Mononuclear cell (primary cell): Measurements from ENCODE around the gene EIF2B1. TPM values are rescaled to one million over a fixed set of nuclear protein-coding genes. Genes with fewer than 3 reads are reported as not detected.
"Not testable (repeated sequence)": the region's sequence is repeated elsewhere in the genome, so short reads cannot be mapped to it uniquely, and the experiment has no call there.

Source experiments
- H3K27me3 ChIP-seq: 2 replicates; pipeline ENCODE4 v1.6.0; 2011; ENCODE audit warnings: low read length, control low read depth; ENCODE audit not compliant: insufficient read depth
- H3K4me1 ChIP-seq: 2 replicates; pipeline ENCODE4 v1.5.1; 2011; ENCODE audit warnings: mild to moderate bottlenecking, low read length, control low read depth; ENCODE audit not compliant: insufficient read depth
- H3K4me3 ChIP-seq: 2 replicates; pipeline ENCODE4 v1.5.1; 2011; ENCODE audit warnings: mild to moderate bottlenecking, low read length, moderate library complexity
- H3K9me3 ChIP-seq: 2 replicates; pipeline ENCODE4 v1.5.1; 2011; ENCODE audit warnings: low read depth, mild to moderate bottlenecking, control low read depth, low read length
- total RNA-seq: library from RNA; depleted of rRNA; stranded (reverse); fragments of >200 nt; gene quantifications from one replicate; pipeline ENCODE4 v1.2.3, GENCODE V29; 2012

EIF2B1 gene
- total RNA-seq, 1 donor: 34.3 TPM

DNA sequence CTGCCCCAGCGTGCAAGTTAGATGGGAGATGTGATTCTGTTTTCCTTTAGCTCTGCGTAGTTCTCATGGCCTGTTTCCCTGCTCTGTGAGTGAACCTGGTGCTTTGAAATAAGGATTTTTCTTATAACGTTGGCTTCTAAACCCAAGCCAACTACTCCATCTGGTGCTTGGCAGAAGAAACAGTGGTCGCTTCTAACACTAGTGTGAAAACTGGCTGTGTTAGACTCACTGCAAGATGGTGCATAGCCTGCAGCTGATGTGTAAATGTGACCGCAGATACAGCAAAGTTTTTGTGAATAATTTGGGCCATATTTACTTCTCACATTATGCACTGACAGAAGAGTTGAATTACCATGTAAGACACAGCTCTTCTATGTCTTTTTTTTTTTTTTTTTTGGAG lies 12.4 kb upstream of the EIF2B1 start:
- Histone ChIP-seq H3K9me3 (no peaks in the 10 kb centered on the region), H3K4me1 (no peaks in the 10 kb centered on the region), H3K4me3 (no peak overlapping the region), H3K27me3 (no peaks in the 10 kb centered on the region)

DNA sequence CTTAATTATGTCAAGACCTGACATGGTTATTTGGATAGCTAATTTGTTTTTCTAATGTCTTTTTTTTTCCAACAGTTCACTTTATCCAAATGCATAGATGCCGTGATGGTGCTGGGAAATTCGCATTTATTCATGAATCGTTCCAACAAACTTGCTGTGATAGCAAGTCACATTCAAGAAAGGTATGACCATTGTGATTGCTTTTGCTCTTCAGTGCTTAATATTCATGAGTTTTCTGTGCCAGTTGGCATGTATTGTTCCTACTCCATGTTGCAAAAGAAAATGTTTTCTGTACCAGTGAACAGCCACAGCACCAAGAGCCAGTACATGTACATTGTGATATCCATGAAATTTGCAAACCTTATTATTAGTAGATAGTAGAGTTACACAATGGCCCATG lies 11.9 kb upstream of the EIF2B1 start:
- no peaks in the 10 kb centered on the region for H3K9me3 ChIP-seq
- no peaks in the 10 kb centered on the region for H3K27me3 ChIP-seq
- H3K4me3 ChIP-seq: no peak overlapping the region
- no peaks in the 10 kb centered on the region for H3K4me1 ChIP-seq

DNA sequence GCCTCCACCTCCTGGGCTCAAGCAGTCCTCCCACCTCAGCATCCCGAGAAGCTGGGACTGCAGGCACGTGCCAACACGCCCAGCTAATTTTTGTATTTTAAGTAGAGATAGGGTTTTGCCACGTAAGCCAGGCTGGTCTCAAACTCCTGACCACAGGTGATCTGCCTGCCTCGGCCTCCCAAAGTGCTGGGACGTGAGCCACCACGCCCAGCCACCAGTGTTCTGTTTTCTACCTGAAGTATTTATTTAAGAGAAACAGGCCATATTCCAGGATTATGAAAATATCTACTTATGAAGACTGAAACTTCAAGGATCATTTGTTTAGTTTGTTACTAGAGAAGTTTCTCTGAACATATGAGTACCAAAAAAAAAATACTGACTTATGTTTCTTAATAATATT lies 10.4 kb upstream of the EIF2B1 start:
- Histone ChIP-seq H3K4me3 (no peak overlapping the region), H3K4me1 (no peaks in the 10 kb centered on the region), H3K9me3 (no peaks in the 10 kb centered on the region), H3K27me3 (no peaks in the 10 kb centered on the region)

DNA sequence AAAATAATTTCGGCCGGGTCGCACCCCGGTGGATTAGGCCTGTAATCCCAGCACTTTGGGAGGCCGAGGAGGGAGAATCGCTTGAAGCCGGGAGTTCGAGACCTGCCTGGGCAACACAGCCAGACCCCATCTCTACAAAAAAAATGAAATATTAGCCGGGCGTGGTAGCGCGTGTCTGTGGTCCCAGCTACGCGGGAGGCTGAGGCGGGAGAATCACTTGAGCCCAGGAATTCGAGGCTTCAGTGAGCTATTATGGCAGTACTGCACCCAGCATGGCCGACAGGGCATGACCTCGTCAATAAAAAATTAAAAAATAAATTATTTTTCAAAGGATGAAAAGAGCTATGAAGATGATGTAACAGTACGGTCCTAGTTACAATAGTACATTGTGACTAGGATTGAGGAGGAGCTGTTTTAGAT lies 666 bp upstream of the EIF2B1 start:
- Histone ChIP-seq H3K4me1 (peaks cover 17% of the 10 kb centered on the region), H3K9me3 (no peaks in the 10 kb centered on the region), H3K27me3 (no peaks in the 10 kb centered on the region), H3K4me3 (peak overlapping the region; percentile 73)

DNA sequence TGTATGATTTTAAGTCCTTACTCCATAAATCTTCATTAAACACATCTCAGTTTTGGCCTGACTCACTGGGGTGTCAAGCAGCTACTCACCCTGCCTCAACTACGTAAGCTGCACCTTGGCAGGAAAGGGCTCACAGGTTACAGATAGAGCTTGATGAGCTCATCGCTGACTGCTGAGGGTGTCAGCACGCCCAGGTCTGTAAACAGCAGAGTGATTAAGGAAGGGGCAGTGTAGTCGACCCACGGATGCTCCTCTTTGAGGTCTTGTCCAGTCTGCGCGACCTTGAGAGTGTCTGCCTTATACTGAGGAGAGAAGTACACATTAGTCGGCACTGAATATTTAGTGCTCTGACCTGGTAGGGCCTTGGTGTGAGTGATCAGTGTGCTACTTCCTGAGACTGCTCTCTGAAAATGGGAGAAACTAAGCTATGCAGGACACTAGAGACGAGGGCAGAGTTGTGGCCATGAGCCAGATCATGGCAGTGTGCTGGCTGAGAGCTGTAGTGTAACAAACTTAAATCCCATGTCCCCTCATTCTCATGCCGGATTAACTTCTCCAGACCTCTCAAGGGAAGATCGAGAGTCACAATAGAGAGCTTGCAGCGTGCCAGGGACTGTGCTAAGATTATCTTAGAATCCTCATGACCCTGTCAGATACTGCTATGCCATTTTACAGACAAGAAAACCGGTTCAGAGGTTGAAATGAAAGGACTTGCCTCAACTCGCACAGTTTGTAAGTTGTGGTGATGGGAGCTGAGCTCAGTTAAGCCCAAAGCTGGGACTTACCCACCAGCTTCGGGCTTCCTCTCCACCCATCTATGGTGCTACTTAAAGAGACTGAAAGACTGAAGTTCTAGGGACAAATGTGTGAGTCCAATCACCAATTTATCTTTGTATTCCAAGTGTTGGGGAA lies 11.6 kb downstream of the EIF2B1 start:
- H3K4me1 ChIP-seq: no peaks in the 10 kb centered on the region
- no peaks in the 10 kb centered on the region for H3K27me3 ChIP-seq
- no peaks in the 10 kb centered on the region for H3K9me3 ChIP-seq
- no peak overlapping the region for H3K4me3 ChIP-seq

DNA sequence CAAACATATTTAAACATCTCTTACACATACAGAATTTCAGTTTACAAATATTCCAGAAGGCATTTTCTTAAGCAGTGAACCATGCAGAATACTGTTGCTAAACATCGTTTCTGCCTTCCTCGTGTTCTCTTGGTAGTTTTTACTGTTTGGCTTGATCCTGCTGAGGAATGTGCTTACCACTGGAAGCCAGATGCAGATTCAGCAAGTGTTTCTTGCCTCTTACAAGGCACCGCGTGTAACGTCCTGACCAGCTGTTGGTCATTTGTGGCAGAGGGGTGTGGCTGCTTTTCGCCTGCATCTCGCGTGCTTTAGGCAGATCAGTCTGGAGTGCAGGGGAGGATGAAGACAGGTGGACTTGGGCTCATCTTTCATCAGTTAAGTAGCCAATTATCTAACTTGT lies 12.4 kb downstream of the EIF2B1 start:
- no peaks in the 10 kb centered on the region for H3K27me3 ChIP-seq

DNA sequence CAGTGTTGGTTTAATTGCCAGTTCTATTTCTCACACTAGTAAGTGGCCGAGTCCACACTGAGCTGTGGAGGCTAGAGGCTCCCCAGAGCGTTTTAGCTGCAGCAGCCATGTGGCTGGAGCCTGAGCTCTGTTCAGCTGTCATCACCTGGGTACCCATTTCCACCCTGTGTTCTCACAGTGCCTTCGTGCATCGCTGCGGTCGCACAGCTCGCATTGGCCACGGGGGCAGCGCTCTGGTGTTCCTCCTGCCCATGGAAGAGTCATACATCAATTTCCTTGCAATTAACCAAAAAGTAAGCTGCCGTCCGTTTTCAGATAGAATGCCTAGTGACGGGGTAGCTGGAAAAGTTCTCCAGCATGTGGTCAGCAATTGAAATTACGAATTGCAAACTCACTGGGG lies 15.9 kb downstream of the EIF2B1 start:
- H3K4me1 ChIP-seq: no peaks in the 10 kb centered on the region
- H3K9me3 ChIP-seq: no peaks in the 10 kb centered on the region
- no peaks in the 10 kb centered on the region for H3K27me3 ChIP-seq
- no peak overlapping the region for H3K4me3 ChIP-seq

More for the DNA sequence above, 12.4 kb downstream of the EIF2B1 start:
- no peak overlapping the region for H3K4me3 ChIP-seq
- no peaks in the 10 kb centered on the region for H3K9me3 ChIP-seq
- no peaks in the 10 kb centered on the region for H3K4me1 ChIP-seq

DNA sequence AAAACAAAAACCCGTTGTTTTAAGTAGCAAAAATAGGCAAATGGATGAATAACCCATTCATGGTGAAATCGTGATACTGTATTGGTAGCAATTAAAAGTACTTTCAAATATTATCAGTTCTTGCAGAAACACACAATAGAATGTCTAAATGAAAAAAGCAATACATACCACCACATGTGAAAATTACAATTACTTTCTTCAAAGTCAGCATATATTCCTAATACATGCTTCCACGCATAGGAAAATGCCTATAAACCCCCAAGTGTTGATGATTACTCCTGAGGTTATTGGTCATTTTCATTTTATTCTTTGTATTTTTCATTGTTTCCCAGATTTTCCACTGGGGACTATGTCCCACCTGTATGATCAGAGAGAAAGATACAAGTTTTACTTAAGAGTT lies 16.3 kb downstream of the EIF2B1 start:
- no peak overlapping the region for H3K4me3 ChIP-seq
- no peaks in the 10 kb centered on the region for H3K4me1 ChIP-seq
- H3K27me3 ChIP-seq: no peaks in the 10 kb centered on the region
- H3K9me3 ChIP-seq: no peaks in the 10 kb centered on the region

DNA sequence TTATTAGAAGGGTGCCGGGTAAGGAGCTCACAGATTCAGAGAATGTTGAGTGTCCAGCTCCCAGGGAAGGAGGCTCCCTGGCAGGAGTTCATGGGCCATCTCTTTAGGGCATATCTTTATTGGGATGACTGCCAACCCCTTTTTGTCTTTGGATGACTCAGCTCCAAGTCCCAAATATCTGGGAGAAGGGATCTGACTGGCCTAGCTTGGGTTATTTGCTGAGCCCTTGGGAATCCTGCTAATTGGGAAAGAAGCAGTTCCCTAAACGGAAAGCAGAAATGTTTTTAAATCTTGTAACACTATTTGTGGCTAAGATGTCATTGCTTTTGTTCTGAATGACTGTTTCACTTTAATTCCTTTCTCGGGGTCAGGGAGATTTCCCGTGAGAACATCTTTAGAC lies 19.0 kb downstream of the EIF2B1 start:
- Histone ChIP-seq H3K9me3 (no peaks in the 10 kb centered on the region), H3K4me1 (no peaks in the 10 kb centered on the region), H3K27me3 (no peaks in the 10 kb centered on the region), H3K4me3 (no peak overlapping the region)

DNA sequence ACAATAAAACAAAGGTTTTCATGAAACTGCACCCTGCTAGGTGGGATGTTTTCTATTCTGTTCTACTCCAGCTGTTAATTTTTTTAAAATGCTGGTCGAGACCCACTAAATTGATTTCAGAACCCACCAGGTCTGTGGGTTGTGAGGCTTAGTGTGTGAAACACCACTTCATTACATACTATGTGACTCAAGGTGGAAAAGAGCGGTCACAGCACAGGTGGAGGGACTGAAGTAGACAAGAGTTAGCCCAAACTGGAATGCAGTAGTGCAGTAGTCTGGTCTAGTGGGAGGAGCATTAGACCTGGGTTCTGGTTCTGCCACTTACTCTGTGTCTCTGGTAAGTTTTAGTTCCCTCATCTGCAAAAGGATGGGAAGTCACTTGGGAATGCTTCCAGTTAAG lies 19.4 kb downstream of the EIF2B1 start:
- Histone ChIP-seq H3K4me1 (no peaks in the 10 kb centered on the region), H3K4me3 (no peak overlapping the region), H3K9me3 (no peaks in the 10 kb centered on the region), H3K27me3 (no peaks in the 10 kb centered on the region)

DNA sequence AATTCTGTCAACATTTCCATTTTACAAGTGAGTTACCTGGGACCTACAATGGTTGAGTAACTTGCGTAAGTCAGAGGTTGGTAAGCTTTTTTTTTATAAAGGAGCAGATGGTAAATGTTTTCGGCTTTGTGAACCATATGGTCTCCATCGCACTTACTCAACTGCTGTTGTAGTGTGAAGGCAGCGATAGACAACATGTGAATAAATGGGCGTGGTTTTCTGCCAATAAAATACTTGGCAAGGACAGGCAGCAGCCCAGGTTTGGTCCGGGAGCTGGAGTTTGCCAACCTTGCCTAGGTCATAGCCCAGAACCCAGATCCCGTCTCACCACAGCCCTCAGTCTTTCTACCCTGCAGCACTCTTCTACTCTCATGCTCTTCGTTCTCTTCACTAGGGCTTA lies 25.3 kb downstream of the EIF2B1 start:
- Histone ChIP-seq H3K4me3 (no peak overlapping the region), H3K27me3 (no peaks in the 10 kb centered on the region)

DNA sequence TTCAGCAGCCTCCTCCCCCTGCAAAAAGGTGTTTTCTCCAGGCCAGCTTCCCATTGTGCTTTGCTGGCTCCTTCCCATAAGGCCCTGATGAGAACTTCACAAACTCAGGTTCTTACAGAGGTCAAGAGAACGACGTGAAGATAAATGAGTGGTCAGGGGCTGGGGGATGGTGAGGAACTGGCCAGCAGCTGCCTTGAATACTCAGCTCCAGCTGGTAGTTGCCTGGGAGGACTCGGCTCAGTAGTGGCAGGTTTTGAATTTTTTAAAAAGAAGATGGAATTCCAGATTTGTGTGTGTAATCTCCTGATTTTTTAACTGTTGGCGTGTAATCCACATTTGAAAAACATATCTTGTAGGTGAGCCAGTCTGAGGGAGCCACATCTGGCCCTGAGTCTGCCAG lies 25.7 kb downstream of the EIF2B1 start:
- H3K9me3 ChIP-seq: no peaks in the 10 kb centered on the region
- H3K27me3 ChIP-seq: no peaks in the 10 kb centered on the region
- no peak overlapping the region for H3K4me3 ChIP-seq
- H3K4me1 ChIP-seq: peaks cover 11% of the 10 kb centered on the region

More for the DNA sequence above, 25.3 kb downstream of the EIF2B1 start:
- no peaks in the 10 kb centered on the region for H3K9me3 ChIP-seq
- peaks cover 7% of the 10 kb centered on the region for H3K4me1 ChIP-seq

DNA sequence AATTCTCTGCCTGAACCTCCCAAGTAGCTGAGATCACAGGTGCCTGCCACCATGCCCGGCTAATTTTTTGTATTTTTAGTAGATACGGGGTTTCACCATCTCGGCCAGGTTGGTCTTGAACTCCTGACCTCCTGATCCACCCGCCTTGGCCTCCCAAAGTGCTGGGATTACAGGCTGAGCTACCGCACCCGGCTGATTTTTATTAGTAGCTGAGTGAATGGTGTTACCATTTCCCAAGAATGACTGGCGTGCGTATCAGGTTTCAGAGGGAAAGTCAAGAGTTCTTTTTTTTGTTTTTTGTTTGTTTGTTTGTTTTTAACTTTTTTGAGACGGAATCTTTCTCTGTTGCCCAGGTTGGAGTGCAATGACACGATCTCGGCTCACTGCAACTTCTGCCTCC lies 30.0 kb downstream of the EIF2B1 start:
- H3K27me3 ChIP-seq, H3K9me3 ChIP-seq, H3K4me3 ChIP-seq: not testable (repeated sequence)
- H3K4me1 ChIP-seq: peaks cover 22% of the 10 kb centered on the region

DNA sequence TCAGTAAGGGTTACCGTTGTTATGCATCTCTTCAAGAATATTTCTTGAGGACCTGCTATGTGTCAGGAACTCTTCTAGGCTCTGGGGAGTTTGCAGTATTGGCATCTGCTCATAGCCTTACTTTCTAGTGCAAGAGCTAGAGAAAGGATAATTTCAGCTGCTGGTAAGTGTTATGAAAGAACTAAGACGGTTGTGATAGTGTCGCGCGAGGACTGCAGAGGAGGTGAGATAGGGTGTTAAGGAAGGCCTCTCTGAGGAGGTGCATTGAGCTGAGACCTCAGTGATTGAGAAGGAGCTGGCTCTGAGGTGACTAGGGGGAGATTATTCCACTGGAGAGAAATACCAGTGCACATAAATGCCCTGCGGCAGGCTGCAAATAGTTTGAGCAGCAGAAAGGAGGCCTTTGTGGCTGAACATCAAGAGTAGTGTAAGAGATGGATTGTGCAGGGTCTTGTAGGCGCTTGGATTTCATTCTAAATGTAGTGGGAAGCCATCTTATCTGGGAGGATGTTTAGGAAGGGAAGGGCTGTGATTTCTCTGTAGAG lies 30.8 kb downstream of the EIF2B1 start:
- Histone ChIP-seq H3K4me3 (peak overlapping the region; percentile 70), H3K27me3 (no peaks in the 10 kb centered on the region), H3K4me1 (peaks cover 22% of the 10 kb centered on the region), H3K9me3 (no peaks in the 10 kb centered on the region)

DNA sequence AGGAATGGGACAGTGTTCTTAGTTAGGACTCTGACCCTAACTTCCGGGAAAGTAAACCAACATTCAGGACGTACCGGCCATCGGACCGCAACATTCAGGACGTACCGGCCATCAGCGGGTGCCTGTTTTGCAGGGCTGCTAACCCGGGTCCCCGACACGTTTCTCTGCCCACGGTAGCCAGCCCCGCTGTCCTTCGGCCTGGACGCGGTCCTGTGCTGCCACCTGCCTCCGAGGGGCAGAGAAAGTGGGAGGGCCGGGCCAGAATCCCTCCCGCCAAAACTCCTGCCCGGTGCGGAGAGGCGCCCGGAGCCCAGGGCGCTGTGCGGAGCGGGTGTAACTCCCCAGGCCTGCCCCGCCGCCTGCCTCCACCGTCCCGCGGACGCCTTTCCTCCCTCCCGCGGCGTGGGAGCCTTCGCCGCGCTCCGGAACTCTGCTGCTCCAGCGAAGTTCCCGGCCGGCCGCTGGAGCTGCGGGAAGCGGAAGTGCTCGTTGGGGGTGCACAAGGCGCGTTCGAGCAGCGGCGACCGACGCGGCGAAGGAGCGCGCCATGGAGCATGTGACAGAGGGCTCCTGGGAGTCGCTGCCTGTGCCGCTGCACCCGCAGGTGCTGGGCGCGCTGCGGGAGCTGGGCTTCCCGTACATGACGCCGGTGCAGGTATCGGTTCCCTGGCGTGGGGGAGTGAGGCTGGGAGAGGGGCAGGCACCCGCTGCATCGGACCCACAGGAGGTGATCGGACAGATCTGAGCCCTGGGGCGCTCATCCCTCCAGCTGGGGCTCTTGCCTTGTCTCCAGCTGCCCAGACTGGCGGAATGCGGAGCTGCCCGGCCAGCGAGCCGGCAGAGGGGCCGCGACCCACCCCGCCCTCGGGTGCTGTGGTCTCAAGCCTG lies 31.6 kb downstream of the EIF2B1 start, which contains the start of gene DDX55:
Gene DDX55, plus strand, starts transcription at position 498 of the 888 bp plus-strand sequence. Its CDS starts 50 bp downstream, at position 548.
- peak within 1 kb of the TSS; percentile 70 for H3K4me3 ChIP-seq
- peaks cover 22% of the 10 kb centered on the region for H3K4me1 ChIP-seq
- no peaks in the 10 kb centered on the region for H3K9me3 ChIP-seq
- no peaks in the 10 kb centered on the region for H3K27me3 ChIP-seq
